DND-41 (cell line): Measurements from ENCODE around the gene TRMU.
"Not testable (repeated sequence)": the region's sequence is repeated elsewhere in the genome, so short reads cannot be mapped to it uniquely, and the experiment has no call there.

ENCODE experiments used
- ATAC-seq: fragments of 200-7000 bp; cut with Tn5 transposase; 3 replicates; pipeline ENCODE4 v1.9.1; 2021; ENCODE audit warnings: low read depth; ENCODE audit not compliant: insufficient read depth
- DNase-seq: peaks from one replicate; pipeline ENCODE4 v3.0.0-alpha.2; 2020
- H2AFZ ChIP-seq: 2 replicates; pipeline ENCODE4 v1.6.0; 2012; ENCODE audit warnings: low read depth, low read length
- H3K27ac ChIP-seq: 2 replicates; pipeline ENCODE4 v1.5.1; 2012; ENCODE audit warnings: low read length, inconsistent platforms
- H3K27me3 ChIP-seq: fragments of 200-600 bp; sonication (generic); 2 replicates; pipeline ENCODE4 v1.6.0; 2012; ENCODE audit warnings: low read length, mild to moderate bottlenecking, inconsistent platforms; ENCODE audit not compliant: insufficient read depth, poor library complexity
- H3K36me3 ChIP-seq: 2 replicates; pipeline ENCODE4 v1.5.1; 2012; ENCODE audit warnings: low read length, inconsistent platforms; ENCODE audit not compliant: insufficient read depth
- H3K4me1 ChIP-seq: 2 replicates; pipeline ENCODE4 v1.5.1; 2012; ENCODE audit warnings: mild to moderate bottlenecking, low read length; ENCODE audit not compliant: insufficient read depth
- H3K4me2 ChIP-seq: 2 replicates; pipeline ENCODE4 v1.6.0; 2012; ENCODE audit warnings: mild to moderate bottlenecking, moderate library complexity, low read length, inconsistent platforms; ENCODE audit not compliant: insufficient read depth
- H3K4me3 ChIP-seq, 2 experiments: fragments of 200-600 bp in 1 of 2; shearing (Covaris generic) in 1 of 2; 2 replicates each; pipeline ENCODE4 v1.5.1; 2012 to 2016; ENCODE audit warnings: inconsistent platforms in 2 of 2, low read length in 2 of 2, mild to moderate bottlenecking in 2 of 2, low read depth in 1 of 2, moderate library complexity in 1 of 2
- H3K79me2 ChIP-seq: 2 replicates; pipeline ENCODE4 v1.6.0; 2012; ENCODE audit warnings: low read length, inconsistent platforms; ENCODE audit not compliant: insufficient read depth
- H3K9ac ChIP-seq: 2 replicates; pipeline ENCODE4 v1.6.0; 2012; ENCODE audit warnings: low read depth, mild to moderate bottlenecking, inconsistent platforms, low read length, moderate library complexity
- H3K9me3 ChIP-seq: 2 replicates; pipeline ENCODE4 v1.5.1; 2012; ENCODE audit warnings: low read length, moderate library complexity, mild to moderate bottlenecking, inconsistent platforms; ENCODE audit not compliant: insufficient read depth, severe bottlenecking
- H4K20me1 ChIP-seq: 2 replicates; pipeline ENCODE4 v1.6.0; 2012; ENCODE audit warnings: low read length; ENCODE audit not compliant: insufficient read depth
- EZH2 ChIP-seq: IDR thresholded peaks from 3 replicates; pipeline ENCODE4 v1.6.1; 2012; ENCODE audit warnings: borderline replicate concordance, low read depth, mild to moderate bottlenecking, moderate library complexity, low read length, inconsistent platforms; ENCODE audit not compliant: severe bottlenecking
- TF ChIP-seq, protein P1 (sequence below): IDR thresholded peaks from 2 replicates; pipeline ENCODE4 v1.5.1; 2012; ENCODE audit warnings: borderline replicate concordance, low read length, moderate library complexity, mild to moderate bottlenecking; ENCODE audit not compliant: poor library complexity, severe bottlenecking; ENCODE audit errors: extremely low read depth

The TRMU gene

DNA sequence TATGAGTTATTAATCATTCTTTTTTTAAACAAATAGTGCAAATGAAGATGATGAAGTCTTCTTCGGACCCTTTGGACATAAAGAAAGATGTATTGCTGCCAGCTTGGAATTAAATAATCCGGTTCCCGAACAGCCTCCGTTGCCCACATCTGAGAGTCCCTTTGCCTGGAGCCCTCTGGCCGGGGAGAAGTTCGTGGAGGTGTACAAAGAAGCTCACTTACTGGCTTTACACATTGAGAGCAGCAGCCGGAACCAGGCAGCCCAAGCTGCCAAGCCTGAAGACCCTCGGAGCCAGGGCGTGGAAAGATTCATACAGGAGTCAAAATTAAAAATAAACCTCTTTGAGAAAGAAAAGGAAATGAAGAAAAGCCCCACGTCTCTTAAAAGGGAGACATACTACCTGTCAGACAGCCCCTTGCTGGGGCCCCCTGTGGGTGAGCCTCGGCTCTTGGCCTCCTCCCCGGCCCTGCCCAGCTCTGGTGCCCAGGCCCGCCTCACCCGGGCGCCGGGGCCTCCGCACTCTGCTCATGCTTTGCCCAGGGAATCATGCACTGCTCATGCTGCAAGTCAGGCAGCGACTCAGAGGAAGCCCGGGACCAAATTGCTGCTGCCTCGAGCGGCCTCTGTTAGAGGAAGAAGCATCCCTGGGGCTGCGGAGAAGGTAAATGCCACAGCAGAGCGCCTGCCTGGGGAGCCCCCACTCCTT lies 27.1 kb upstream of the TRMU start:
- no peaks in the 10 kb centered on the region for H3K27me3 ChIP-seq
- peaks cover 58% of the 10 kb centered on the region for H4K20me1 ChIP-seq
- H3K9ac ChIP-seq, result no peak overlapping the region
- TF ChIP-seq, protein P1, sequence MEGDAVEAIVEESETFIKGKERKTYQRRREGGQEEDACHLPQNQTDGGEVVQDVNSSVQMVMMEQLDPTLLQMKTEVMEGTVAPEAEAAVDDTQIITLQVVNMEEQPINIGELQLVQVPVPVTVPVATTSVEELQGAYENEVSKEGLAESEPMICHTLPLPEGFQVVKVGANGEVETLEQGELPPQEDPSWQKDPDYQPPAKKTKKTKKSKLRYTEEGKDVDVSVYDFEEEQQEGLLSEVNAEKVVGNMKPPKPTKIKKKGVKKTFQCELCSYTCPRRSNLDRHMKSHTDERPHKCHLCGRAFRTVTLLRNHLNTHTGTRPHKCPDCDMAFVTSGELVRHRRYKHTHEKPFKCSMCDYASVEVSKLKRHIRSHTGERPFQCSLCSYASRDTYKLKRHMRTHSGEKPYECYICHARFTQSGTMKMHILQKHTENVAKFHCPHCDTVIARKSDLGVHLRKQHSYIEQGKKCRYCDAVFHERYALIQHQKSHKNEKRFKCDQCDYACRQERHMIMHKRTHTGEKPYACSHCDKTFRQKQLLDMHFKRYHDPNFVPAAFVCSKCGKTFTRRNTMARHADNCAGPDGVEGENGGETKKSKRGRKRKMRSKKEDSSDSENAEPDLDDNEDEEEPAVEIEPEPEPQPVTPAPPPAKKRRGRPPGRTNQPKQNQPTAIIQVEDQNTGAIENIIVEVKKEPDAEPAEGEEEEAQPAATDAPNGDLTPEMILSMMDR, result no peak
- TF ChIP-seq EZH2, result no peak
- no peak overlapping the region for H3K27ac ChIP-seq
- H3K36me3 ChIP-seq, result peaks cover 89% of the 10 kb centered on the region
- DNase-seq (no peak), ATAC-seq (no peak)
- H3K9me3 ChIP-seq, result no peaks in the 10 kb centered on the region
- H3K4me1 ChIP-seq, result peaks cover 19% of the 10 kb centered on the region
- H3K4me2 ChIP-seq, result no peak overlapping the region
- H3K4me3 ChIP-seq, result no peak overlapping the region
- H3K79me2 ChIP-seq, result peaks cover 93% of the 10 kb centered on the region
- H2AFZ ChIP-seq, result no peak overlapping the region

DNA sequence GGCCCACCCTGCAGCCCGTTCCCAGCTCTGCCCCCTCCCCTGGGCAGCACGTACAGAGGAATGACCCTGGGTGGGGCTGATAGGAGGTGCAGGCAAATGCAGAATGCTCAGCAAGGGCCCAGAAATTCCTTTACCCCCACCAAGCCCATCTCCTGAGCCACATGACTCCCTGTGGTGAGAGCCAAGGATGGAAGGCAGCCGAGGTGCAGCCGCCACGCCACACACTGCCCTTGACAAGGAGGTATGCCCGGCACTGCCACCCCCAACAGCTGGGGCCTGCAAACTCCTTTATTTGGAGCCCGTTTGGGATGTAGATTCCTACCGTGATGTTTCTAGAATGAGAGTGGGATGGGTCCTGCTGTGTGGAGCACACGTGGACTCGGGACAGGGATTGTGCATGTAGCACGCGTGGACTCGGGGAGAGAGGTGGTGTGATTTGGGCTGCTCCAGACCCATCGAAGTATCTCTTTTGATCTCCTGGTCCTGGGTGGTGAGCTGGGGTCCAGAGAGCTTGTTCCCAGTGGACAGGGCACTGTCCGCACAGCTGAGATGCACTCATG lies 25.9 kb upstream of the TRMU start:
- no peak overlapping the region for H3K9ac ChIP-seq
- no peak for ATAC-seq
- no peak for TF ChIP-seq EZH2
- TF ChIP-seq, protein P1, result no peak
- no peaks in the 10 kb centered on the region for H3K9me3 ChIP-seq
- no peak overlapping the region for H3K4me2 ChIP-seq
- H3K4me3 ChIP-seq, result no peak overlapping the region
- H3K36me3 ChIP-seq, result peaks cover 88% of the 10 kb centered on the region
- 0 out of 2 replicates have a peak overlapping the region, but pooled peaks have one; percentile 32 for H3K27ac ChIP-seq
- H2AFZ ChIP-seq, result no peak overlapping the region
- peaks cover 52% of the 10 kb centered on the region for H4K20me1 ChIP-seq
- DNase-seq, result no peak
- peaks cover 93% of the 10 kb centered on the region for H3K79me2 ChIP-seq
- H3K27me3 ChIP-seq, result no peaks in the 10 kb centered on the region
- peaks cover 7% of the 10 kb centered on the region for H3K4me1 ChIP-seq

DNA sequence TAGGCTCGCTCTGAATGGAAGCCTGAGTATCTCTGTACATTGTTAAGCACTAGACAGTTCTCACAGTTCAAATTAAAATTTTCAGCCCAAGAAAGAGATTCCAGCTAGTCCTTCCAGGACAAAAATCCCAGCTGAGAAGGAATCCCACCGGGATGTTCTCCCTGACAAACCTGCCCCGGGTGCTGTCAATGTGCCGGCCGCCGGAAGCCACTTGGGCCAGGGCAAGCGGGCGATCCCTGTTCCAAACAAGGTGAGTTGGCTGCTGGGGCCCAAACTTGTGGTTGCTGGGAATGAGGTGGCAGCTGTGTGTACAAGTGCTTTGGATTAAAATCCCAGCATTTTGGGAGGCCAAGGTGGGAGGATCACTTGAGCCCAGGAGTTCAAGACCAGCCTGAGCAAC lies 23.5 kb upstream of the TRMU start:
- no peak overlapping the region for H3K4me2 ChIP-seq
- H3K36me3 ChIP-seq, result peaks cover 96% of the 10 kb centered on the region
- H3K27ac ChIP-seq, result no peak overlapping the region
- ATAC-seq (no peak), DNase-seq (no peak)
- TF ChIP-seq, protein P1, result no peak
- no peak for TF ChIP-seq EZH2
- H3K9me3 ChIP-seq, result no peaks in the 10 kb centered on the region
- no peak overlapping the region for H3K4me3 ChIP-seq
- H3K27me3 ChIP-seq, result no peaks in the 10 kb centered on the region
- H3K4me1 ChIP-seq, result peaks cover 4% of the 10 kb centered on the region; the same call in 1 of the 2 replicates
- H4K20me1 ChIP-seq, result peaks cover 46% of the 10 kb centered on the region
- H3K79me2 ChIP-seq, result peaks cover 87% of the 10 kb centered on the region
- no peak overlapping the region for H3K9ac ChIP-seq
- no peak overlapping the region for H2AFZ ChIP-seq

DNA sequence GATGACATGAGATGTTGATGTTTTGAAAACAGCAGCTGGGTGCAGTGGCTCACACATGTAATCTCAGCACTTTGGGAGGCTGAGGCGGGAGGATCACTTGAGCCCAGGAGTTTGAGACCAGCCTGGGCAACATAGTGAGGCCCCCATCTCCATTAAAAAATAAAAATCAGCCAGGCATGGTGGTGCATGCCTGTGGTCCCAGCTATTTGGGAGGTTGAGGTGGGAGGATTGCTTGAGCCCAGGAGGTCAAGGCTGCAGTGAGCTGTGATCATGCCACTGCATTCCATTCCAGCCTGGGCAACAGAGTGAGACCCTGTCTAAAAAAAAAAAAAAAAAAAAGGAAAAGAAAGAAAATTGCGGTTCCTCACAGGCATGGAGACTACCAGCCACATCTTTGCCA lies 22.7 kb upstream of the TRMU start:
- DNase-seq, ATAC-seq, H3K27me3 ChIP-seq, H3K27ac ChIP-seq, H3K4me2 ChIP-seq, H3K4me1 ChIP-seq, H3K9ac ChIP-seq, H3K4me3 ChIP-seq, H2AFZ ChIP-seq, H3K9me3 ChIP-seq: not testable (repeated sequence)
- Histone ChIP-seq H3K79me2 (peaks cover 87% of the 10 kb centered on the region), H4K20me1 (peaks cover 49% of the 10 kb centered on the region), H3K36me3 (peaks cover 96% of the 10 kb centered on the region)
